Epidermal melanocyte (primary cell): ENCODE measurements around the gene C4BPA.

Experiments used
- DNase-seq: peaks from one replicate; pipeline ENCODE4 v3.0.0; 2011; ENCODE audit warnings: low spot score; ENCODE audit not compliant: insufficient read length

The C4BPA gene

GRCh38 chr1:207181847-207182246, 77.8 kb downstream of the C4BPA start:
- DNase-seq = no peak

GRCh38 chr1:207186503-207186902, 82.5 kb downstream of the C4BPA start:
- no peak for DNase-seq

- DNase-seq = no peak
Observed at GRCh38 chr1:207188901-207189300, 84.9 kb downstream of the C4BPA start.

- DNase-seq = no peak
Observed at GRCh38 chr1:207191061-207191460, 87.0 kb downstream of the C4BPA start.

- no peak for DNase-seq
Observed at GRCh38 chr1:207191776-207192175, 87.7 kb downstream of the C4BPA start.

- DNase-seq = no peak
Observed at GRCh38 chr1:207194197-207194596, 90.2 kb downstream of the C4BPA start.
